ENCODE results near the gene IGHMBP2.

DNA sequence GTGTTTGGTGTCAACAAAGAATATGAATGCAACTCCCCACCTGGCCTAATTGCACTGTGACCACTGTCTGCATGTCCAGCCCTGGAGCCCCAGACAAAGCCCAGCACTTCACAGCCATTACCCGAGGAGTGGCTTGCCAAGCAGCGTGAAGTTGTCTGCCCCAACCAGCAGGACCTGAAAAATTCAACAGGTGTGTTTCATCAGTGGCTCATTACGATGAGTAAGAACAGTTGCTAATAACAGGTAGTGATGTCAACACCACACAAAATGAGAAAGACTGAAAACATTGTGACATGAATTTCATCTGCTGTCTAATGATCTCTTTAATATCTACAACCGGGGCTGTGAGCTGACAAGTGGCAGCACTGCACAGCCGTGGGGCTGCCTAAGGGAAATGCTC, 10.4 kb upstream of the IGHMBP2 start:
- no peak for TF ChIP-seq CTCF (conservative IDR thresholded peaks at IDR 0.05)
- no peak for TF ChIP-seq ZFX (IDR thresholded peaks at IDR 0.05)

Measured in C4-2B (cell line).